ENCODE data around the gene PSMD3.
A peak's percentile ranks its signal among the peaks of the same experiment; 100 is the strongest.

Gene PSMD3

GRCh38 chr17:40022497-40022896 lies 41.9 kb downstream of the PSMD3 start:
- no peak for DNase-seq (ENCODE audit: low read depth in 2 of 2)

- no peak for DNase-seq (ENCODE audit: low read depth in 2 of 2)
Measured at GRCh38 chr17:40022961-40023541, 42.4 kb downstream of the PSMD3 start.

DNA sequence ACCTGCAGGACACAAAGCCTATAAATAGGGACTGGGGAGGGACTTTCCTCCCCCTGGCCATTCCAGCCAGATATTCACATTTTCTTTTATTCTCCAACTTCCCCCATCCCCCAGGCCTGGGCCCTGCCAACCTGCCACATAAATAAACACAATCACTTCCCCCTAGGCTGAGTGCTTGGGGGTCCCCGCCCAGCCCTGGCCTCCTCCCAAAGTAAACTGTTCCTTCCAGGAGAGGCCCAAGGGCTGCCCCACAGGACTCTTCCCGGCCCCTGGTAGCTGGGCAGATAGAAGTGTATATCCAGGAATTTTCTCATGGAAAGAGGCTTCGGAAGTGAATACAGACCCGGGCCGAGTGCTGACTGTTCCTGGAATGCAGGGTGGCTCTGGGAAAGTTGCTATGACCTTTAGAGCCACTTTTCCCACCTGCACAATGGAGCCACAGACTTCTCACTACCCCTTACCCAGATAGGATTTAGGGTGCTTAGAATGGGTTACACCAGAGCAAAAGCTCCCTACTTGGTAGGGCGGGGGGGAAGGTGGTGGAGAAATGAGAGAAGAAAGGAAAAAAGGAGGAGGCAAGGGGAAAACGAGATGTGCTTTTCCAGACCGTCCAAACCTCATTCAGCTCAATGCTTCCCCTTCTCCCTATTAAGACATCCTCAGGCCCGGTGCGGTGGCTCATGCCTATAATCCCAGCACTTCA lies 43.1 kb downstream of the PSMD3 start:
- no peak for DNase-seq (ENCODE audit: low read depth in 2 of 2)

- no peak for DNase-seq (ENCODE audit: low read depth in 2 of 2)
Measured at GRCh38 chr17:40024901-40025300, 44.3 kb downstream of the PSMD3 start.

DNA sequence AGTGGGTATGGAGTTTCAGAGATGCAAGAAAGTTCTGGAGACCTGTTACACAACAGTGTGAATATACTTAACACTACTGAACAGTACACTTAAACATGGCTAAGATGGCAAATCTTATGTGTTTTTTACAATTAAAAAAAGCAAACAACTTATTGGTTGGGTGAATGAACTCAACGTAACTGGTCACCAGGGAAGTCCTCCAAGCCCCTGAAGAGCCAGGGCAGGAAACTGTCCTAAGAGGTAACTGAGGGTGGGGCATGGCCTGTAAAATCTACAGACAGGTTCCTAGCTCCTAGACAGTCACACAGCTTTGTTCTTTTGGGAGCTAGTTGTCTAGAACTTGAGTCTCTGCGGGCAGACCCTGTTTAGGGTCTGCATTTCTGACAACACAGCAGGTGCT lies 45.0 kb downstream of the PSMD3 start:
- no peak for DNase-seq (ENCODE audit: low read depth in 2 of 2)

DNA sequence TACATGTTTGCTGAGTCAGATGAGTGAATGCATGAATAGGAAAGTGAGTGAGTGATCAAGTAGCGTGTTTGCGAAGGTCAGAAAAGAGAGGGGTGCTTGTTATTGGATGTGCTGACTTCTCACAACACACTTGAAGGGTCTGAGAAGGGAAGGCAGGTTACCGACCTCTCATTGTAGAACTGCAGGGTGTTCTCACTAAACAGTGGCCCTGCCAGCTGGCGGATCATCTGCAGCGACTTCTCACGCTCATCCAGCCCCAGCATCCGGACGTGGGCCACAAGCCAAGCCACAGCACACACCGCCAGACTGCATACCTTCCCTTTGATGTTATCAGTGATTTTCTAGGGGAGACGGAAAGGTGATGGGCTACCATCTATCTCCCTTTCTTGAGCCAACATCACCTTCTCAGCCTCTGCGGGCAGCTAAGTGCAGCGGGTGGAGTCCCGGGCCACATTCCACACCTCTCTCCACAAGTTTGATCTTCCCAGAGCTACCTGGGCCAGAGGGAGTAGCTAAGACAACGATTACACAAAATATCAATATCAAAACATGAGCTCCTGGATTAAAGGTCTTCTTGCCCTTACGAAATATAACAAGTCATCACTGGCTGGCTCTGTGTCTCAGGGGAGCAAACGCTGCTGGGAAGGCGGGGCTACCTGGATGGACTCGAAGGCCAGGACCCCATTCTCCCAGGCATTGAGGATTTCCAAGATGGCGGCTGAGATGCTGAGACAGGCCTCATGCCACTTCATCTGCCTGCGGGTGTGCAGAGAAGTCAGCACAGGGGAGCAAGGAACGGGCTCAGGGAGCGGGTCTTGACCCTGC lies 45.6 kb downstream of the PSMD3 start:
- DNase-seq (ENCODE audit: low read depth in 2 of 2): peak in 1 of 2 donors; percentile 13

DNA sequence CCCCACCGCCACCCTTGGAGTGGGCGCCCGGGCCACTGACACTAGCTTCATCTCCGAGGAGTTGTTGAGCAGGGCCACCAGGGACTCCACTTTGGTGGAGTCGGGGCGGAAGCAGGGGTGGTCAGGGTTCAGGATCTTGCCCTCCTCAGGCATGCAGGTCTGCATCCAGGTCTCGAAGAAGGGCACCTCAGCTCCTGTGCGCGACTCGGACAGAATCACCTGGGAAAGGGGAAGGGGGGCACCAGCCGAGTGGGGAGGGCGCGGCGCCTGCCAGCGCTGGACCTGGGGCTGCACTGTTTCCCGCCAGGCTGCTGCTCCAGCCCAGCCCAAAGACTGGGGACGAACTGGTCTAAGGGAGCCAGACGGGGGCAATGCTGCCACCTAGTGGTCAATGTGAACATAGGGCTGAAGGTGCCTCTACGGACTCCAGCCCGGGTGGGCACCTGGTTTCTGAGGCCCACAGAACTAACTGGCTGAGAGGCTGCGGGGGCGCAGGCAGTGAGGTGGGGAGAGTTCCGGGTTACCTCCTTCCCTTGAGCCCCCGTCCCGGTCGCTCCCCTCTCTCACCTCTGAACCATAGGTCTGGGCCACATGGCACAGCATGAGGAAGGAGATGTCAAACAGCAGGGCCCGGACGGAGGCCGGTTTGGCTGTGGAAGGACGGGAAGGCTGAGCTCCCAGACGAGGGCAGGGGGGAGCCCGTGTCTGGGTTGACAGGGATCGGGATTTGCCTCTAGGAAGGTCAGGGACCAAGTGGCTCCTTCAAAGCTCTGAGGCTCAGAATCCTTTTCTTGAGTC lies 46.4 kb downstream of the PSMD3 start:
- peak; percentile 55 to 61 for DNase-seq (ENCODE audit: low read depth in 2 of 2)

GRCh38 chr17:40027614-40028012 lies 47.0 kb downstream of the PSMD3 start:
- no peak for DNase-seq (ENCODE audit: low read depth in 2 of 2)

DNA sequence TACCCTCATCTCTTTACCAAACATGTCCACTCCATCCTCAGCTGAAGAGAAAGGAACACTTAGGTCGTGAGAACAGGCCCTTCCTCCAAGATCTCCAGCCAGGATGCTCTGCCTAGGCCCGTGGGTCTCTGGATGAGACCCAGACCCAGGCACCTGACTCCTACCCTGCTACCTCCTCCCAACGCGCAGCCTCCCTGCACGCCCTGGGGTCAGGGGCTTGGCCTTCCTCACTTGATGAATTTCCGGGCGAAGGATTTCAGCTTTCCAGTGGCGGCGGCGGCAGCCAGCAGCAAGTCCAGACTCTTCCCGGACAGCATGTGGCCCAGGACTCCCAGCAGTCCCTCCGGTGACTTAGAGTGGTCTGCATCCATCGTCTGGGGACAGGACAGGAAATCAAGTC lies 48.0 kb downstream of the PSMD3 start:
- DNase-seq (ENCODE audit: low read depth in 2 of 2): no peak

DNA sequence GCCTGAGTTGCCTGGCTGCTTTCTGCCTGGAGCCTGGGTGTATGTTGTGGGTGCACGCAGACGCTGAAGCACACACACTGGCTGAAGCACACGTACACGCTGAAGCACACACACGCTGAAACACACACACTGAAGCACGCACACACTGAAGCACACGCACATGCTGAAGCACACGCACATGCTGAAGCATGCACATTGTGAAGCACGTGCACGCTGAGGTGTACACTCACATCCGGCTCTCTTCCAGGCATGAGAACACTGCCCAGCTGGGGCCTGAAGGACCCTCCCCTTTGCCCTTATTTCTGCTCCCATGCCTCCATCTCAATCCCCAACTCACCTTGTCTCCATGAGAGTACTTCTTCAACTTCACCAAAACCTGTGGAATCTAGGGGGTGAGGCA lies 51.1 kb downstream of the PSMD3 start:
- DNase-seq (ENCODE audit: low read depth in 2 of 2): no peak

DNA sequence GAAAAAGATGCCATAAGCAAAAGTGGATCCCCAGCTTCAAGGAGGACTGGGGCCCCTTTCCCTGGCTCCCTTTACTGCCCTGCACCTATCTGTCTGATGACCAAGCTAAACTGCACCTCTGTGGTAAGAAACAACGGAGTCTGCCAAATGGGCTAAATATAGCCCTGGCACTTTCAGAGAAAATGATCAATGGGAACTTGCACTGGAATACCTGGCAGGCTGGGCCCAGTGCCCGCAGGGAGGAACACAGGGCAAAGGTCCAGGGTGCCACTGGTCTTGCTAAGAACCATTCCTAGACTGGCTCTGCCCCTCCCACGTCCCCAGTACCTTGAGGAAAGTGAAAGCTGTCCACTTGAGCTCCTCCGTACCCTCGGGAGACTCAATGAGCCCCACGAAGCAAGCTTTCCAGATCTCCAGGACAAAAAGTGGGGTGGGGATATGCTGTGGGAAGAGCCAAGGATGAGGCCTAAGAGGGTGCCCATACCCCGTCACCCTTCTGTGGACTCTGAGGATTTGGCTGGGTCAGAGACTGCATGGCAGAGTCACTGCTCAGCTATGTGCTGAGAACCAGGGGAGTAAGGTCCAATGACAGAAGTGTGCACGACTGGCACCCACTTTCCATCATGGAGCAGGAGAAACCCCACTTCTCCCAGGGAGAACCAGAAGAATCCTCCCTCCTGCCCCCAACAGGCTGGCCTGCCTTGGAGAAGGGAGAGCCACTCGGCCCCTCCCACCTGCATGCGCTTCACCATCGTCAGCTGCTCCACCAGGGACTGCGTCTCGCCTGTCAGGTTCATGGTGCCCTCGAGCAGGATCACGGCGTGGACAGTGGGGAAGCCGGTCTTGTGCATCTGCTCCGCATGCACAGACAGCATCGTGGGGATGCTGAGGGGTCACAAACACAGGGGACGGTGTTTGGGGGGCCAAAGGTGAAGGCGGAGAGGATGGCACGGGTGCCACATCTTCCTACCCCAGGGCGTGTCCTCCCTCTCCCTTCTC lies 52.0 kb downstream of the PSMD3 start:
- no peak for DNase-seq (ENCODE audit: low read depth in 2 of 2)

- no peak for DNase-seq (ENCODE audit: low read depth in 2 of 2)
Measured at GRCh38 chr17:40033339-40033738, 52.7 kb downstream of the PSMD3 start.

- no peak for DNase-seq (ENCODE audit: low read depth in 2 of 2)
Measured at GRCh38 chr17:40034426-40035161, 54.0 kb downstream of the PSMD3 start.

DNA sequence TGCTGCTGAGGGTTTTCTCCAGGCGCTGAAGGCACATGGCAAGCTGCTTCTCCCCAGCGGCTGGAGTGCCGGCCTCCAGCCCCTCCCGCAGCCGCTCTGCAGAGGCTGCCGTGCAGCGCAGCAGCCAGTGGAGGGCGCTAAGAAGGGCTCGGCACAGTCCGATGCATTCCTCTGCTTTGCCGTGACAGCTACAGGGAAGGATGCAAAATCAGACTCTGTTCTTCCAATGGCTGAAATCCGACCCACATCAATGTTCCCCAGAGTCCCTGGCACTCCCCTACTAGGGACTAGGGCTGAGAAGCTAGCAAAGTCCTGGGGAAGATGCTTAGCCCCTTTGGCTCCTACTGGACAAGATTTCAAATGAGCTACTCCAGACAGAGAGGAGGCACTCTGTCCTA lies 54.6 kb downstream of the PSMD3 start:
- no peak for DNase-seq (ENCODE audit: low read depth in 2 of 2)

DNA sequence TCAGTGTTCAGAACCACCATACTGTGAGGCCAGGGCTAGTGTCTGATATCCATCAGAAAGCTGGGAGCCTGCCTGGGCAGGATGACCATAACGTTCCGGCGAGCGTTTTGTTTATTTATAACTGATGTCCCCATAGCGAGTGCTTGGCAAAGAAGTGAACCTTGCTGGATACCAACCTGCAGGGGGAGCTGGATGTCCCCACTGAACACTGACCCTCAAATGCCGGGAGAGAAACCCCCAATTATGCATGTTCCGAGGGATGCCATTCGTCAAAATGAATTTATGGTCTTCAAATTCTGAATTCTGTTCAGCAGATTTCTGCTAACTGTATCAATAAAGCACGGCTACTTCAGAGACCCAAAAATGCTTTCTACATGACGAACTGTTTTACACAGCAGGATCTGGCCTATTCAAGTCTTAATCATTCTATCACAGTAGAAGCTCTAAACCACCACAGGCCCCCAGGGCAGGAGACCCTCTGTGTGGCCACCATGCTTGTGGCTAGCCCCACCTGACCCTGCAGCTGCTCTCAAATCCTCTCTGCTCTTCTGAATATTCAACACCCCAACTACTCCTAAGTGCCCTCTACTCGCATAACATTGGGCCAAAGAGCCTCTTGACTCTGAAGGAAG lies 58.4 kb downstream of the PSMD3 start:
- DNase-seq (ENCODE audit: low read depth in 2 of 2): no peak

DNA sequence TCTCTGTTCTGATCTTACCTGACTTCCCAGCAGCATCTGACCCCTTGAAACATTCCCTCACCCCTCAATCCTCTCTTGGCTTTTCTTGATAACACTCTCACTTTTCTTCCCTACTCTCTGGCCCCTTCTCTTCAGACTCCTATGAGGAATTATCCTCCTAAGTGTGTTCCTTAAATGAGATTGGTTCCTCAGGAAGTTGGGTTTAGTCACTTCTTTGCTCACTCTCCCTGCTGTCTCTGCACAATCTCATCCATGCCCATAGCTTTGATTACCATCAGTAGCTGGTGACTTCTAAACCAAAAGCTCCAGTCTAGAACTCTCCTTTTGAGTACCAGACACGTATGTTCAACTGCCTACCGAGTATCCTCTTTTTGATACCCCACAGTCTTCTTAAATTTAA lies 60.6 kb downstream of the PSMD3 start:
- no peak for DNase-seq (ENCODE audit: low read depth in 2 of 2)

All from stimulated activated CD8-positive, alpha-beta memory T cell treated with anti-CD3 and anti-CD28 coated beads, Interleukin-7, amount 100 ng/mL, for 4 hours (primary cell).